ENCODE data around the gene HSD17B4. TPM values are rescaled to one million over a fixed set of nuclear protein-coding genes. Genes with fewer than 3 reads are reported as not detected.

Gene HSD17B4, protein sequence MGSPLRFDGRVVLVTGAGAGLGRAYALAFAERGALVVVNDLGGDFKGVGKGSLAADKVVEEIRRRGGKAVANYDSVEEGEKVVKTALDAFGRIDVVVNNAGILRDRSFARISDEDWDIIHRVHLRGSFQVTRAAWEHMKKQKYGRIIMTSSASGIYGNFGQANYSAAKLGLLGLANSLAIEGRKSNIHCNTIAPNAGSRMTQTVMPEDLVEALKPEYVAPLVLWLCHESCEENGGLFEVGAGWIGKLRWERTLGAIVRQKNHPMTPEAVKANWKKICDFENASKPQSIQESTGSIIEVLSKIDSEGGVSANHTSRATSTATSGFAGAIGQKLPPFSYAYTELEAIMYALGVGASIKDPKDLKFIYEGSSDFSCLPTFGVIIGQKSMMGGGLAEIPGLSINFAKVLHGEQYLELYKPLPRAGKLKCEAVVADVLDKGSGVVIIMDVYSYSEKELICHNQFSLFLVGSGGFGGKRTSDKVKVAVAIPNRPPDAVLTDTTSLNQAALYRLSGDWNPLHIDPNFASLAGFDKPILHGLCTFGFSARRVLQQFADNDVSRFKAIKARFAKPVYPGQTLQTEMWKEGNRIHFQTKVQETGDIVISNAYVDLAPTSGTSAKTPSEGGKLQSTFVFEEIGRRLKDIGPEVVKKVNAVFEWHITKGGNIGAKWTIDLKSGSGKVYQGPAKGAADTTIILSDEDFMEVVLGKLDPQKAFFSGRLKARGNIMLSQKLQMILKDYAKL
- total RNA-seq, result 190 TPM

DNA sequence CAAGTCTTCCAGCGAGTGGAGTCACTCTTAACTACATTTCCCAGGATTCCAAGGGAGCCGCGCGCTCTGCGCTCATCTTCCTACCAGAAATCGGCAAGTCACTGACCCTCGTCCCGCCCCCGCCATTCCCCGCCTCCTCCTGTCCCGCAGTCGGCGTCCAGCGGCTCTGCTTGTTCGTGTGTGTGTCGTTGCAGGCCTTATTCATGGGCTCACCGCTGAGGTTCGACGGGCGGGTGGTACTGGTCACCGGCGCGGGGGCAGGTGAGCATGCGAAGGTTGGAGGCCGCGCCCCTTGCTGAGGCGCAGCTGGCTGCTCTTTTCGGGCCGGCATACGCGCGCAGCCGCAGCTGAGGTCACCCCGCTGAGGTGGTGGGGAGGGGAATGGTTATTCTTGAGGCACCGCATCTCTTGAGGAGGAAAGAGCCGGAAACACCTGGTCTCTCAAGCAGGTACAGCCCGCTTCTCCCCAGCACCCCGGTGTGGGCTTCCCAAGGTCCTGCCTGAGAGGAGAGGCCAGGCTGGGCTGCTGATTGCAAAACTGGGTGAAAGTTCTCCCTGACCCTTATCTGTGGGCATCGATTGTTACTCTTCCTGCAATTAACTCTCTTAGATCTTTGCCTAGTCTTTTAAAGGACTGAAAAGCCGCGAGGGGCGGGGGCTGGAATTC lies at the start of gene HSD17B4:
Gene HSD17B4, plus strand, starts transcription at position 125 of the 667 bp plus-strand sequence. Its CDS starts 79 bp downstream, at position 204.

Small RNA genes lying within 50 kb of the gene (small RNA-seq; reads per million reads assigned to genes)
- not detected for gene RNA5SP190 (ENCODE audit: low replicate concordance)

Other genes starting within 250 kb of the HSD17B4 start
- 3.1 TPM for gene TNFAIP8, start 96.5 kb upstream of the HSD17B4 start, total RNA-seq
- gene FAM170A, start 177.1 kb downstream of the HSD17B4 start, total RNA-seq, result not detected

All from parietal lobe (tissue), 2 donors.